ENCODE measurements around the gene RAB10. TPM values are rescaled to one million over a fixed set of nuclear protein-coding genes. Genes with fewer than 3 reads are reported as not detected.

Gene RAB10
- total RNA-seq, result 81.2 and 167 TPM in 2 replicates

DNA sequence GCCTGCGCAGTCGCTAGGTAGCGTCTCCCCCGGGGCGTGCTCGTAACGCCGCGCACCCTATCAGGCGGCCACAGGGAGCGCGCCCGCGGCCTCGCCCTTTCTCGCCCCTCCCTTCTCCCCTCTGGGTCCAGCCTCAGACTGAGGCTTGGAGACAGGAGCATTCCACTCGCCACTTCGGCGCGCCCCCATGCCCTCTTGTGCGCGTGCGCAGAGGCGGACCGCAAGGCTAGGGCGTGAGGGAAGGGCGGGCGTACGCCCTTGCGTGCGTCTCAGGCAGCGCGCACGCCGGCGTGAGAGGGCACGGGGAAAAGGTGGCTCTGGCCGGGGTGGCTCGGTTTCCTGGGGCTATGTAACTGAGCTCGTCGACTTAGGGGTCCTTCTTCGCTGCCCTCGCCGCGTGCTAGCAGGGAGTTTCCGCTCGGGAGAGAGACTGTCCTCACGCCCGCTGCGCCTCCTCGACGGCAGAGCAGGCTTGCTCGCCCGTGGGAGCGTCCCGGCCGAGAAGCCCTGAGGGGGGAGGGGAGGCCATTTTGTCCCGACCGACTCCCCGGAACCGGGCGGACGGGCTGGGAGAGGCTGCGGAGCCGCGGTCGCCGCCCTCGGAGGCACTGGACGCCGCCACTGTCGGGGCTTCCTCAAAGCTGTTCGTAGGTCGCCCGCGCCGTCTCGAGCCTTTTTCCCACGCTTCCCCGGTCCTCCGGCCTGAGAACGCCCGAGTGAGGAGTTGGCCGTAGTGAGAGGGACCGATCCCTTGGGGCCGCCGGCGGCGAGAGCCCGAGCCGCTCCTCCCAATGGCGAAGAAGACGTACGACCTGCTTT is at the start of gene RAB10:
Gene RAB10 (plus strand): TSS at position 267 of the 819 bp plus-strand sequence. CDS start 525 bp downstream, at position 792.

DNA sequence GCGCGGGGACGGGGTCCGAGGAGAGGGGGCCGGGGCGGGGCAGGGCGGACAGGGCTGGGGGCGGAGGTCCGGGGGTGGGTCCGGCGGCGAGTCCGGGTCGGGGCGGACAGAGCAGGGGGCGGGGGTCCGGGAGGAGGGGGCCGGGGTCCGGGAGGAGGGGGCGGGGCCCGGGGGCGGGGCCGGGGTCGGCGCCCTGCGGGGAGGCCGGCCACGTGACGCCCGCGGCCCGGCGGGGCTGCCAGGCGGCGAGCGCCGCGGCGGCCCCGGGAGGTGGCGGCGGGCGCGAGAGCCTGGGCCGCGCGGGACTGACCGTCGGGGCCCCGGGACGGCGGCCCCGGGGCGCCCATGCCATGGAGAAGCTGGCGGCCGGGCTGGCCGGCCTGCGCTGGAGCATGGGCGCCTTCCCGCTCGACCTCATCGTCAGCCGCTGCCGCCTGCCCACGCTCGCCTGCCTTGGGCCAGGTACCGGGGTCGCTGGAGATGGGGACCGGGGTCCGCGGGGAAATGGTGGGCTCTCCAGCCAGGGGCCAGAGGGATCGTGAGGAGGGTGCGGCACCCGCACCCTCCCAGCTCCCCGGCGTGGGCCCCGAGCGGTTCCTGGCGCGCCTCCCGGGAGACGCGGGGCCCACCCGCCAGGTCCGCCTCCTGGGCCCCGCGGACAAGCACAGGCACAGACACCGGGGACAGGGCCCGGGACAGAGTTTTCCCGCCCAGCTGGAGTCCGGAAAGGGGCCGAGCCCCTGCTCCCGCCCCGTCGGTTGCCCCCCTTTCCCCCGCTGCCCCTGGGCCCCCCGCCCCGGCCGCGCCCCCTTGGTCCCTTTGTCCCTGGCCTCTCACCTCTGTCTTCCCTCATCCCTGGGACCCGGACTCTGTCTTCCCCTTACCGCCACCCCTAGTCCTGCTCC is 139.2 kb downstream of the RAB10 start, which contains the start of gene GAREM2:
Gene GAREM2 (plus strand): TSS at position 218 of the 905 bp plus-strand sequence. CDS start 133 bp downstream, at position 351.

Other genes starting within 250 kb of the RAB10 start
- gene ASXL2, start 155.6 kb upstream of the RAB10 start, total RNA-seq, result 3.6 and 4.8 TPM in 2 replicates
- 7.9 and 11.5 TPM in 2 replicates for gene KIF3C, start 51.6 kb upstream of the RAB10 start, total RNA-seq
- 0.58 and 1.4 TPM in 2 replicates for gene GAREM2, start 139.0 kb downstream of the RAB10 start, total RNA-seq
- 135 and 136 TPM in 2 replicates for gene HADHA, start 210.5 kb downstream of the RAB10 start, total RNA-seq
- 79.8 and 104 TPM in 2 replicates for gene HADHB, start 210.9 kb downstream of the RAB10 start, total RNA-seq

Data from regular cardiac myocyte (primary cell).